Ovary (tissue), 3 donors: ENCODE data around the gene NYAP2.

ENCODE experiments used
- CTCF ChIP-seq, 3 donors: fragments of 450-650 bp in 2 of 3; fragments of 200-600 bp in 1 of 3; IDR thresholded peaks; one replicate each; pipeline versions ENCODE4 v1.5.1 to v1.8.0; 2016 to 2022; ENCODE audit warnings: antibody characterized with exemption in 3 of 3, mild to moderate bottlenecking in 1 of 3
- EP300 ChIP-seq: sonication (generic); formaldehyde crosslinking; IDR thresholded peaks from one replicate; pipeline ENCODE4 v1.6.1; 2017; ENCODE audit warnings: antibody characterized with exemption
- donor health status: DM: no; HTN: no; CAD: no.

DNA sequence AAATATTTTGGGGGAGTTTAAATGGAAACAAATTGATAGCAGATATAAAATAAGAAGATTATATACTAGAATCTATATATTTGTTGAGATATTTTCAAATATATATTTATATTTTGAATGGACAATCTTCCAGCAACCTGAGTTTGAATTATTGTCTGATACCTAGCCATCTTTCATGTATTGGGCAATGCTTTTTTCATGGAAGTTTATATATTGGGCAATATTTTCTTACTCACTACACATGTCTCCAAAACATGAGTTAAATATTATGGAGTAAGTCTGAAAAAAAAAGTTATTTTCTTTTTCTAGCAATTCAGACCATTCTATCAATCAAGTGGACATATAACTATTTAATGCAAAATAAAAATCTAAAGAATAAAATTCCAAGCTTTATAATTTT is 295.2 kb downstream of the NYAP2 start:
- TF ChIP-seq EP300 (no peak), CTCF (IDR thresholded peaks at IDR 0.05) (no peak)
